Spleen (tissue), 7 donors: ENCODE data around the gene EZH1.

Experiments used
- POLR2A ChIP-seq, 3 donors: fragments of 450-650 bp; IDR thresholded peaks; one replicate each; pipeline ENCODE4 v1.5.1; 2017; ENCODE audit warnings: antibody characterized with exemption in 3 of 3, mild to moderate bottlenecking in 1 of 3
- POLR2AphosphoS5 ChIP-seq, 3 donors: sonication (generic); formaldehyde crosslinking; IDR thresholded peaks; one replicate each; pipeline ENCODE4 v1.5.1; 2017; ENCODE audit warnings: antibody characterized with exemption in 3 of 3
- TF ChIP-seq, protein P1 (sequence below), 11 experiments: fragments of 200-600 bp in 7 of 11; fragments of 450-650 bp in 4 of 11; sonication (generic) in 4 of 11; IDR thresholded peaks in 8 of 11; conservative IDR thresholded peaks in 3 of 11; 1 replicate in 7 of 11; 2 replicates in 4 of 11; pipeline versions ENCODE4 v1.4.0 to v1.8.0; 2016 to 2021; ENCODE audit warnings: antibody characterized with exemption in 11 of 11, inconsistent platforms in 4 of 11, mild to moderate bottlenecking in 1 of 11
- donor health status: DM: no; HTN: no; CAD: no; lungs with moderate emphysema.
- donor health status: DM: no; HTN: no; CAD: no.
- donor health status: DM: no; HTN: no; CAD: no.

DNA sequence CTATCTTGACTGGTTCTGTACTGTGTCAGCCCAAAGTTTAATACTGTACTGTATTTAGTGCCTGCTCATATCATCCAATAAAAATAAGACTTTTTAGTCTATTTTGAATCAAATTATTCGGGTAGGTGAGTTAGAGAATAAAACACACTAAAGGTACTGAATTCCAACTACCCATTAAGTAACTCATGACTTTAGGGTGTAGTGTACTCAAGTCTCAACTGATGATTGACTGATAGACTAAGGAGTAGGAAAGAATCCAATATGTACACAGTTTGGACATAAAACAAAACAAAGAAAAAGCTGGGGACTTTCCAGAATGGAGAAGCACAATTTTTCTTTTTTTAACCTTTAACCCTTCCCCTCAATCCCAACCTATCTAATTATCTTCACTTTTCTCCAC is 4.1 kb downstream of the EZH1 start:
- TF ChIP-seq, protein P1, sequence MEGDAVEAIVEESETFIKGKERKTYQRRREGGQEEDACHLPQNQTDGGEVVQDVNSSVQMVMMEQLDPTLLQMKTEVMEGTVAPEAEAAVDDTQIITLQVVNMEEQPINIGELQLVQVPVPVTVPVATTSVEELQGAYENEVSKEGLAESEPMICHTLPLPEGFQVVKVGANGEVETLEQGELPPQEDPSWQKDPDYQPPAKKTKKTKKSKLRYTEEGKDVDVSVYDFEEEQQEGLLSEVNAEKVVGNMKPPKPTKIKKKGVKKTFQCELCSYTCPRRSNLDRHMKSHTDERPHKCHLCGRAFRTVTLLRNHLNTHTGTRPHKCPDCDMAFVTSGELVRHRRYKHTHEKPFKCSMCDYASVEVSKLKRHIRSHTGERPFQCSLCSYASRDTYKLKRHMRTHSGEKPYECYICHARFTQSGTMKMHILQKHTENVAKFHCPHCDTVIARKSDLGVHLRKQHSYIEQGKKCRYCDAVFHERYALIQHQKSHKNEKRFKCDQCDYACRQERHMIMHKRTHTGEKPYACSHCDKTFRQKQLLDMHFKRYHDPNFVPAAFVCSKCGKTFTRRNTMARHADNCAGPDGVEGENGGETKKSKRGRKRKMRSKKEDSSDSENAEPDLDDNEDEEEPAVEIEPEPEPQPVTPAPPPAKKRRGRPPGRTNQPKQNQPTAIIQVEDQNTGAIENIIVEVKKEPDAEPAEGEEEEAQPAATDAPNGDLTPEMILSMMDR (IDR thresholded peaks at IDR 0.05 in 8 of 11, conservative IDR thresholded peaks at IDR 0.05 in 3 of 11), result no peak
- TF ChIP-seq POLR2AphosphoS5 (IDR thresholded peaks at IDR 0.05), result no peak
- TF ChIP-seq POLR2A (IDR thresholded peaks at IDR 0.05), result no peak
